Measurements from ENCODE around the gene LYPD6B. TPM values are rescaled to one million over a fixed set of nuclear protein-coding genes. Genes with fewer than 3 reads are reported as not detected.

Gene LYPD6B
- polyA plus RNA-seq, 1 experiment, result 0.26 TPM

GRCh38 chr2:148993351-148993750 is 45.1 kb upstream of the LYPD6B start:
- H3K27me3 ChIP-seq (ENCODE audit: control insufficient read depth, insufficient read depth, low read length), result peaks cover 3% of the 10 kb centered on the region
- H3K27ac ChIP-seq (ENCODE audit: low read depth, low read length), result no peak overlapping the region
- ChIA-PET CTCF (interaction anchor here (0.6 to 1.4 kb wide), 3 partner anchors 67 to 1055 kb away, joined by 3 to 7 read pairs (median 5); no protein-coding TSS in a partner anchor), POLR2A (no interaction called here)
- no peak for TF ChIP-seq CTCF (IDR thresholded peaks at IDR 0.05; ENCODE audit: low read depth, low read length)
- no peak for DNase-seq (ENCODE audit: low read depth, low spot score)
- H3K9me3 ChIP-seq (ENCODE audit: control insufficient read depth, insufficient read depth, low read length), result no peaks in the 10 kb centered on the region
- no peak overlapping the region for H3K4me3 ChIP-seq (ENCODE audit: low read depth, low read length)

- no peak for DNase-seq (ENCODE audit: low read depth, low spot score)
- Histone ChIP-seq H3K27me3 (ENCODE audit: control insufficient read depth, insufficient read depth, low read length) (peaks cover 3% of the 10 kb centered on the region), H3K9me3 (ENCODE audit: control insufficient read depth, insufficient read depth, low read length) (no peaks in the 10 kb centered on the region), H3K4me3 (ENCODE audit: low read depth, low read length) (no peak overlapping the region), H3K27ac (ENCODE audit: low read depth, low read length) (no peak overlapping the region)
- ChIA-PET CTCF (interaction anchor here (1.3 to 1.4 kb wide), 2 partner anchors 354 to 1056 kb away, joined by 5 to 7 read pairs; no protein-coding TSS in a partner anchor), POLR2A (no interaction called here)
- TF ChIP-seq CTCF (IDR thresholded peaks at IDR 0.05; ENCODE audit: low read depth, low read length), result no peak
Observed at GRCh38 chr2:148994341-148994740, 44.2 kb upstream of the LYPD6B start.

GRCh38 chr2:148996805-148997204 is 41.7 kb upstream of the LYPD6B start:
- TF ChIP-seq CTCF (IDR thresholded peaks at IDR 0.05; ENCODE audit: low read depth, low read length), result no peak
- Histone ChIP-seq H3K4me3 (ENCODE audit: low read depth, low read length) (no peak overlapping the region), H3K9me3 (ENCODE audit: control insufficient read depth, insufficient read depth, low read length) (no peaks in the 10 kb centered on the region), H3K27me3 (ENCODE audit: control insufficient read depth, insufficient read depth, low read length) (peaks cover 3% of the 10 kb centered on the region), H3K27ac (ENCODE audit: low read depth, low read length) (no peak overlapping the region)
- POLR2A ChIA-PET, result no interaction called here
- CTCF ChIA-PET, result no interaction called here
- no peak for DNase-seq (ENCODE audit: low read depth, low spot score)

GRCh38 chr2:148998165-148998830 is 40.2 kb upstream of the LYPD6B start:
- CTCF ChIA-PET, result no interaction called here
- no peak overlapping the region for H3K4me3 ChIP-seq (ENCODE audit: low read depth, low read length)
- no peak overlapping the region for H3K27ac ChIP-seq (ENCODE audit: low read depth, low read length)
- no peaks in the 10 kb centered on the region; the same call in 1 of the 2 replicates for H3K9me3 ChIP-seq (ENCODE audit: control insufficient read depth, insufficient read depth, low read length)
- no peak for TF ChIP-seq CTCF (IDR thresholded peaks at IDR 0.05; ENCODE audit: low read depth, low read length)
- DNase-seq (ENCODE audit: low read depth, low spot score), result no peak
- POLR2A ChIA-PET, result no interaction called here
- peaks cover 3% of the 10 kb centered on the region for H3K27me3 ChIP-seq (ENCODE audit: control insufficient read depth, insufficient read depth, low read length)

- TF ChIP-seq CTCF (IDR thresholded peaks at IDR 0.05; ENCODE audit: low read depth, low read length), result no peak
- no peak for DNase-seq (ENCODE audit: low read depth, low spot score)
- no peak overlapping the region for H3K27ac ChIP-seq (ENCODE audit: low read depth, low read length)
- ChIA-PET CTCF (no interaction called here), POLR2A (no interaction called here)
- H3K27me3 ChIP-seq (ENCODE audit: control insufficient read depth, insufficient read depth, low read length), result peaks cover 3% of the 10 kb centered on the region
- no peaks in the 10 kb centered on the region; the same call in 1 of the 2 replicates for H3K9me3 ChIP-seq (ENCODE audit: control insufficient read depth, insufficient read depth, low read length)
- no peak overlapping the region for H3K4me3 ChIP-seq (ENCODE audit: low read depth, low read length)
Observed at GRCh38 chr2:148998831-148999200, 39.7 kb upstream of the LYPD6B start.

All from AG04450 (cell line).